ENCODE measurements around the gene RAB28.
"Not testable (repeated sequence)": the region's sequence is repeated elsewhere in the genome, so short reads cannot be mapped to it uniquely, and the experiment has no call there.

Gene RAB28

GRCh38 chr4:13396161-13396560 is 88.0 kb downstream of the RAB28 start:
- H3K27ac ChIP-seq, result no peak overlapping the region
- TF ChIP-seq, protein P1, sequence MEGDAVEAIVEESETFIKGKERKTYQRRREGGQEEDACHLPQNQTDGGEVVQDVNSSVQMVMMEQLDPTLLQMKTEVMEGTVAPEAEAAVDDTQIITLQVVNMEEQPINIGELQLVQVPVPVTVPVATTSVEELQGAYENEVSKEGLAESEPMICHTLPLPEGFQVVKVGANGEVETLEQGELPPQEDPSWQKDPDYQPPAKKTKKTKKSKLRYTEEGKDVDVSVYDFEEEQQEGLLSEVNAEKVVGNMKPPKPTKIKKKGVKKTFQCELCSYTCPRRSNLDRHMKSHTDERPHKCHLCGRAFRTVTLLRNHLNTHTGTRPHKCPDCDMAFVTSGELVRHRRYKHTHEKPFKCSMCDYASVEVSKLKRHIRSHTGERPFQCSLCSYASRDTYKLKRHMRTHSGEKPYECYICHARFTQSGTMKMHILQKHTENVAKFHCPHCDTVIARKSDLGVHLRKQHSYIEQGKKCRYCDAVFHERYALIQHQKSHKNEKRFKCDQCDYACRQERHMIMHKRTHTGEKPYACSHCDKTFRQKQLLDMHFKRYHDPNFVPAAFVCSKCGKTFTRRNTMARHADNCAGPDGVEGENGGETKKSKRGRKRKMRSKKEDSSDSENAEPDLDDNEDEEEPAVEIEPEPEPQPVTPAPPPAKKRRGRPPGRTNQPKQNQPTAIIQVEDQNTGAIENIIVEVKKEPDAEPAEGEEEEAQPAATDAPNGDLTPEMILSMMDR (conservative IDR thresholded peaks at IDR 0.05), result no peak

GRCh38 chr4:13389901-13390300 is 94.2 kb downstream of the RAB28 start:
- not testable (repeated sequence) for H3K27ac ChIP-seq

DNA sequence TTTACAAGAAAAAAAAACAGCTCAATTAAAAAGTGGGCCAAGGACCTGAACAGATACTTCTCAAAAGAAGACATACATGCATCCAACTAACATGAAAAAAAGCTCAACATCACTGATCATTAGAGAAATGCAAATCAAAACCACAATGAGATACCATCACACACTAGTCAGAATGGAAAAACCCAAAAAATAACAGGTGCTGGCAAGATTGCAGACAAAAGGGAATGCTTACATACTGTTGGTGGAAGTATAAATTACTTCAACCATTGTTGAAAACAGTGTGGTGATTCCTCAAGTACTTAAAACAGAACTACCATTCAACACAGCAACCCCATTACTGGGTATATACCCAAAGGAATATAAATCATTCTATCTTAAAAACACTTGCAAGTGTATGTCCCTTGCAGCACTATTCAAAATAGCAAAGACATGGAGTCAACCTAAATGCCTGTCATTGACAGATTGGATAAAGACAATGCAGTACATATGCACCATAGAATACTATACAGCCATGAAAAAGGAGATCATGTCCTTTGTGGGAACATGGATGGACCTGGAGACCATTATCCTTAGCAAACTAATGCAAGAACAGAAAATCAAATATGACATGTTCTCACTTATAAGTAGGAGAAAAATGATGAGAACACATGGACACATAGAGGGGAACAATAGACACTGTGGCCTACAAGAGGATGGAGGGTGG is 97.6 kb downstream of the RAB28 start:
- TF ChIP-seq, protein P1 (conservative IDR thresholded peaks at IDR 0.05), result no peak
- H3K27ac ChIP-seq, result no peak overlapping the region

DNA sequence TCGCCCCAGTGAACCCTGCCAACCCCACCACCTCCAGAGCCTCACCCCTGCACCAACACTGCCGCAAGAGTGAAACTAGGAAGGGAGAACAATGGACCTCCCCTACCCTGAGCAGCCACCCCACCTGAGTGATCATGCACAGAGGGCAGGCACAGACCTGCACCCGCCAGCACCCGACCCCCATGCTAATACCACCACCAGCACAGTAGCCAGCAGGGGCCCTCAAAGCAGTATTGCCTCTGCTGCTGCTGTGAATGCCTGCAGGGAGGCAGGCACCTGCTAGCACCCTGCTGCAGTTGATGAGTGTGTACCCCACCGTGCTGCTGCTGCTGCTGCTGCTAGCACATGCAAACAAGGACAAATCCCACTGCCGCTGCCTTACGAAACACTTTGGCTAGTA is 100.1 kb downstream of the RAB28 start:
- TF ChIP-seq, protein P1 (conservative IDR thresholded peaks at IDR 0.05), result no peak
- H3K27ac ChIP-seq, result no peak overlapping the region

GRCh38 chr4:13378973-13379759 is 105.0 kb downstream of the RAB28 start:
- TF ChIP-seq, protein P1 (conservative IDR thresholded peaks at IDR 0.05), result no peak

DNA sequence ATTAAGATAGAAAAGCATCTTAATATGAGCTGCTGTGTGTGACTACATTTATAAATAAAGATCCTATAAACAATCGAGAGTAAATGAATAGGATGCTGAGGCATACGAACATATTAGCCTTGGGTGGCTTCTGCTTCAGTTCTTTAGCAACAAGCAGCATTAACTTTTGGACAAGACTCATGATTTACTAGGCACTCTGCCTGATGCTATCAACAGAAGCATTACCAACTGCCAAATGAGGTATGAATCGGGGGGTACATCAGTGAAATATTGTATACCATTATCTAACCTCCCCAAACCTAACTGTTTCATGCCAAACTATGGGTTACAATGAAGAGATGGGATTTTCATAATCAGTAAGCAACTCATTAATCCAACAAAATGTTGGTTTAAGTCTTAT is 113.1 kb downstream of the RAB28 start:
- H3K27ac ChIP-seq, result no peak overlapping the region

More at GRCh38 chr4:13378973-13379759, 105.0 kb downstream of the RAB28 start:
- no peak overlapping the region for H3K27ac ChIP-seq

DNA sequence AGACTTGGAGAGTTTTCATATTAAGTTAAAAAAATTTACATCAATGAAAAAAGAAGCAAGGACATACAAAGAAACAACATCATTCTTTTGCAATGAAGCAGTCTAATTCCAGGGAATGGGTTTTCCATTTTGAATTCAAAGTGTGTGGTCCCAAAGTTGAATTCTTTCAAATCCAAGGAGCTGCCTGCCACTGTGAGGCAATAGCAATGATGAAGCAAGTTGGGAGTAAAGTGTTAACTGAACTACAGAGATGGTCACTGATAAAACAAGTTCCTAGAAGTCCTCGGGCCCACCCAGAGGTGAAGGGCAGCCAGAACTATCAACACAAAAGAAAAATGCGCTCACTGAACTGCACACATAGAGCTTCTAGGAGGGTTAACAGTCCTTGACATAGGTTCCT is 115.9 kb downstream of the RAB28 start:
- TF ChIP-seq, protein P1 (conservative IDR thresholded peaks at IDR 0.05), result no peak
- no peak overlapping the region for H3K27ac ChIP-seq

More for the DNA sequence above, 113.1 kb downstream of the RAB28 start:
- TF ChIP-seq, protein P1 (conservative IDR thresholded peaks at IDR 0.05), result no peak

DNA sequence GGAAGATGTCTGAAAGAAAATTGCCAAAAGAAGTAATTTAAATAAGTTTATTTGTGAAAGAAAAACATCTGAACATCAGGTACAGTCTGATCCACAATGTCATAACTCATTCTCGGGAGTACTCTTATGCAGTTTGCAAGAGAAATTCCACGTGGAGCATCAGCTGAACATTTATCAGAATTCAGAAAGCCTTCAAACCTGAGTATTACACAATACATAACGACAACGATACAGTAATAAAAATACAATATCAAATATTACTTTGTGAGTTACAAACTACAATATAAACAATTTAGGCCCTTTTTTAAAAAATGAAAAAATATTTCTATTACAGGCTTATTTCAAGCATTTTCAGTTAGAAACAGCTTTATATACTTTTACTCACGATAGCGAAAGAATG is 116.4 kb downstream of the RAB28 start:
- H3K27ac ChIP-seq, result no peak overlapping the region
- TF ChIP-seq, protein P1 (conservative IDR thresholded peaks at IDR 0.05), result no peak

All from VCaP (cell line).